NCI-H1417 treated with DMSO at 0.1 percent for 48 hours (cell line): ENCODE data around the gene ZDHHC3.

ENCODE experiments used
- DNase-seq: peaks from one replicate; lab custom pipeline; 2025; lab: John Stamatoyannopoulos, UW

ZDHHC3 gene

GRCh38 chr3:44976002-44976815 is at the start of gene ZDHHC3, which contains the start of gene EXOSC7:
TSS of gene ZDHHC3 (minus strand) at chr3:44976174. CDS start at chr3:44959436, 16,738 bp downstream.
TSS of gene EXOSC7 (plus strand) at chr3:44976244. CDS start at chr3:44976278, 34 bp downstream.
- DNase-seq, result peak; percentile 4

- DNase-seq, result no peak
These were observed 48.7 kb upstream of the ZDHHC3 start for GRCh38 chr3:45024542-45025255.

- no peak for DNase-seq
These were observed 47.7 kb upstream of the ZDHHC3 start for GRCh38 chr3:45023675-45024074.

GRCh38 chr3:45021524-45022297 is 45.7 kb upstream of the ZDHHC3 start:
- DNase-seq, result no peak

- no peak for DNase-seq
These were observed 44.6 kb upstream of the ZDHHC3 start for GRCh38 chr3:45020534-45020933.

- no peak for DNase-seq
These were observed 41.8 kb upstream of the ZDHHC3 start for GRCh38 chr3:45017821-45018220.

- DNase-seq, result no peak
These were observed 40.9 kb upstream of the ZDHHC3 start for GRCh38 chr3:45016916-45017315.

GRCh38 chr3:45012577-45012976 is 36.6 kb upstream of the ZDHHC3 start:
- no peak for DNase-seq

GRCh38 chr3:45011756-45012508 is 36.0 kb upstream of the ZDHHC3 start:
- no peak for DNase-seq

- no peak for DNase-seq
These were observed 34.9 kb upstream of the ZDHHC3 start for GRCh38 chr3:45010811-45011333.

- no peak for DNase-seq
These were observed 33.9 kb upstream of the ZDHHC3 start for GRCh38 chr3:45009868-45010267.

GRCh38 chr3:45008117-45008516 is 32.1 kb upstream of the ZDHHC3 start:
- DNase-seq, result no peak

GRCh38 chr3:45007091-45007490 is 31.1 kb upstream of the ZDHHC3 start:
- DNase-seq, result no peak

GRCh38 chr3:45003859-45004258 is 27.9 kb upstream of the ZDHHC3 start:
- no peak for DNase-seq

GRCh38 chr3:45003406-45003805 is 27.4 kb upstream of the ZDHHC3 start:
- no peak for DNase-seq

GRCh38 chr3:45002720-45003119 is 26.7 kb upstream of the ZDHHC3 start:
- DNase-seq, result no peak

GRCh38 chr3:45002139-45002660 is 26.2 kb upstream of the ZDHHC3 start:
- DNase-seq, result no peak

- DNase-seq, result no peak
These were observed 25.8 kb upstream of the ZDHHC3 start for GRCh38 chr3:45001738-45002137.

GRCh38 chr3:45000823-45001222 is 24.8 kb upstream of the ZDHHC3 start:
- no peak for DNase-seq

GRCh38 chr3:44999782-45000181 is 23.8 kb upstream of the ZDHHC3 start:
- DNase-seq, result no peak

- DNase-seq, result no peak
These were observed 20.6 kb upstream of the ZDHHC3 start for GRCh38 chr3:44996556-44996969.
